Measurements from ENCODE around the gene CNTN6.

Gene CNTN6

DNA sequence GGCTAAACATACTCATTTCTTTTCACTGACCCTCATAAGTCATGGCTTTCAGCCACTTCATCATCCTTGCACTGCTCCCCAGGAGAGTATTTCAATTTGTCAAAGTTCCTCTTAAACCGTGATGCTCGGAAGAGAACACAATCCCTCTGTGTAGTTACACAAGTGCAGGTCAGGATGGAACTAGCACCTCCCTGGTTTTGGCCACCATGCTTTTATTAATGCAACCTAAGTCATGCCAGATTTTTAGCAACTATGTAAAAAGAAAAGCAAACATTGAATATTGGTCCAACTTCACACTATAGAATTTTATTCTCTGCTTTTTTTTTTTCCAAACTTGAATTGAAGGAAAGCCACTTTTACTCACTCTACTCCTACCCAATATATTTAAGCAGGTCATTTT lies 45.2 kb downstream of the CNTN6 start:
- Histone ChIP-seq H3K27ac (ENCODE audit: low read depth, low read length) (no peak overlapping the region), H3K4me3 (ENCODE audit: low read length) (no peak overlapping the region), H3F3A (ENCODE audit: control insufficient read depth, insufficient read depth) (no peaks in the 10 kb centered on the region), H3K4me1 (ENCODE audit: control insufficient read depth, low read length) (no peaks in the 10 kb centered on the region), H3K4me2 (ENCODE audit: low read length) (no peak overlapping the region), H3K36me3 (ENCODE audit: control insufficient read depth, low read length) (no peaks in the 10 kb centered on the region), H3K27me3 (ENCODE audit: control insufficient read depth, low read length) (no peaks in the 10 kb centered on the region), H3K79me2 (ENCODE audit: control insufficient read depth, low read length) (no peaks in the 10 kb centered on the region), H3K9me2 (replicated peaks; ENCODE audit: control insufficient read depth, low read length) (no peaks in the 10 kb centered on the region), H3K9me3 (ENCODE audit: control insufficient read depth, insufficient read depth, low read length) (no peaks in the 10 kb centered on the region), H4K20me1 (ENCODE audit: control insufficient read depth, insufficient read depth, low read depth, low read length) (no peaks in the 10 kb centered on the region)
- TF ChIP-seq, protein P1, sequence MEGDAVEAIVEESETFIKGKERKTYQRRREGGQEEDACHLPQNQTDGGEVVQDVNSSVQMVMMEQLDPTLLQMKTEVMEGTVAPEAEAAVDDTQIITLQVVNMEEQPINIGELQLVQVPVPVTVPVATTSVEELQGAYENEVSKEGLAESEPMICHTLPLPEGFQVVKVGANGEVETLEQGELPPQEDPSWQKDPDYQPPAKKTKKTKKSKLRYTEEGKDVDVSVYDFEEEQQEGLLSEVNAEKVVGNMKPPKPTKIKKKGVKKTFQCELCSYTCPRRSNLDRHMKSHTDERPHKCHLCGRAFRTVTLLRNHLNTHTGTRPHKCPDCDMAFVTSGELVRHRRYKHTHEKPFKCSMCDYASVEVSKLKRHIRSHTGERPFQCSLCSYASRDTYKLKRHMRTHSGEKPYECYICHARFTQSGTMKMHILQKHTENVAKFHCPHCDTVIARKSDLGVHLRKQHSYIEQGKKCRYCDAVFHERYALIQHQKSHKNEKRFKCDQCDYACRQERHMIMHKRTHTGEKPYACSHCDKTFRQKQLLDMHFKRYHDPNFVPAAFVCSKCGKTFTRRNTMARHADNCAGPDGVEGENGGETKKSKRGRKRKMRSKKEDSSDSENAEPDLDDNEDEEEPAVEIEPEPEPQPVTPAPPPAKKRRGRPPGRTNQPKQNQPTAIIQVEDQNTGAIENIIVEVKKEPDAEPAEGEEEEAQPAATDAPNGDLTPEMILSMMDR (IDR thresholded peaks at IDR 0.05; ENCODE audit: low read depth, low read length, poor library complexity, severe bottlenecking) = no peak
- no peak for TF ChIP-seq EZH2phosphoT487 (IDR thresholded peaks at IDR 0.05; ENCODE audit: borderline replicate concordance, low read length)

DNA sequence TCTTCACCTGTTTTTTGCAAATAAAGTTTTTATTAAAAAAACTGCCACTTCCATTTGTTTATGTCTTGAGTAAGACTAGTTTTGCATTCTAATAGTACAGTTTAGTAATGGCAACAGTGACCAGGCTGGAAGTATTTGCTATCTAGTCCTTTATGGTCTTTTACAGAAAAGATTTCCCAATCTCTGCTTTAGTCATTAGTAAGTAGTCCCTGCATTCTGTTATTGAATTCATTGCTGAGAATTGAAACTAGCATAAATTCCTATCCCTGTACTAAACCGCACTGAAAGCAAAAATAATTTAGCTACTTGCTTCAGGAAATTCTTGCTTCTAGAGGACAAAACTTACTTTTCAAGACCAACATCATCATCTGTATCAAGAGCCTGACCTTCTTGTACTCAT lies 46.2 kb downstream of the CNTN6 start:
- H3K27ac ChIP-seq (ENCODE audit: low read depth, low read length) = no peak overlapping the region
- H3K27me3 ChIP-seq (ENCODE audit: control insufficient read depth, low read length) = no peaks in the 10 kb centered on the region
- H3K9me2 ChIP-seq (replicated peaks; ENCODE audit: control insufficient read depth, low read length) = no peaks in the 10 kb centered on the region
- no peak overlapping the region for H3K4me3 ChIP-seq (ENCODE audit: low read length)
- H3K36me3 ChIP-seq (ENCODE audit: control insufficient read depth, low read length) = no peaks in the 10 kb centered on the region
- no peaks in the 10 kb centered on the region for H3F3A ChIP-seq (ENCODE audit: control insufficient read depth, insufficient read depth)
- H3K4me2 ChIP-seq (ENCODE audit: low read length) = no peak overlapping the region
- no peak for TF ChIP-seq EZH2phosphoT487 (IDR thresholded peaks at IDR 0.05; ENCODE audit: borderline replicate concordance, low read length)
- TF ChIP-seq, protein P1 (IDR thresholded peaks at IDR 0.05; ENCODE audit: low read depth, low read length, poor library complexity, severe bottlenecking) = no peak
- no peaks in the 10 kb centered on the region for H3K4me1 ChIP-seq (ENCODE audit: control insufficient read depth, low read length)
- no peaks in the 10 kb centered on the region for H3K79me2 ChIP-seq (ENCODE audit: control insufficient read depth, low read length)
- H3K9me3 ChIP-seq (ENCODE audit: control insufficient read depth, insufficient read depth, low read length) = no peaks in the 10 kb centered on the region
- H4K20me1 ChIP-seq (ENCODE audit: control insufficient read depth, insufficient read depth, low read depth, low read length) = no peaks in the 10 kb centered on the region

DNA sequence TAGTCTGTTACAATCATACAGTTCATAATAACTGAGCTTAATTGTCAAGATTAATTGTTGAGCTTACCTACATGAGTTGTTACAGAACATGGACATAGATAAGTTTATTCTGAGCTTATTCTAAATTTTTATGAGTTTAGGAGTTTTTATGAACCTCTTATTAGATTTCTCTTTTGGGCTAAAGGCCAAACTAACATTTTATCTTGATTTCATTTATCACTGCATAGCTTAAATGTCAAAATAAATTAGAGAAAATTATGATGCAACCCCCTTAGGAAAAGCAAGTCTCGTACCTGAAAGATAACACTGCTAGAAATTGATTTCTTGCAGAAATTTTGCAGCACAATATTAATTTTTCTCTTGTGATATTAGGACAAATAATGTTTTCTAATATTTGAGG lies 54.5 kb downstream of the CNTN6 start:
- no peak overlapping the region for H3K4me2 ChIP-seq (ENCODE audit: low read length)
- H3K27ac ChIP-seq (ENCODE audit: low read depth, low read length) = no peak overlapping the region
- no peak for TF ChIP-seq EZH2phosphoT487 (IDR thresholded peaks at IDR 0.05; ENCODE audit: borderline replicate concordance, low read length)
- TF ChIP-seq, protein P1 (IDR thresholded peaks at IDR 0.05; ENCODE audit: low read depth, low read length, poor library complexity, severe bottlenecking) = no peak
- H3K36me3 ChIP-seq (ENCODE audit: control insufficient read depth, low read length) = no peaks in the 10 kb centered on the region
- no peak overlapping the region for H3K4me3 ChIP-seq (ENCODE audit: low read length)
- no peaks in the 10 kb centered on the region for H3K9me3 ChIP-seq (ENCODE audit: control insufficient read depth, insufficient read depth, low read length)
- H3K4me1 ChIP-seq (ENCODE audit: control insufficient read depth, low read length) = no peaks in the 10 kb centered on the region
- H3K79me2 ChIP-seq (ENCODE audit: control insufficient read depth, low read length) = no peaks in the 10 kb centered on the region
- H3K27me3 ChIP-seq (ENCODE audit: control insufficient read depth, low read length) = no peaks in the 10 kb centered on the region
- no peaks in the 10 kb centered on the region for H3K9me2 ChIP-seq (replicated peaks; ENCODE audit: control insufficient read depth, low read length)
- no peaks in the 10 kb centered on the region for H4K20me1 ChIP-seq (ENCODE audit: control insufficient read depth, insufficient read depth, low read depth, low read length)
- H3F3A ChIP-seq (ENCODE audit: control insufficient read depth, insufficient read depth) = no peaks in the 10 kb centered on the region

DNA sequence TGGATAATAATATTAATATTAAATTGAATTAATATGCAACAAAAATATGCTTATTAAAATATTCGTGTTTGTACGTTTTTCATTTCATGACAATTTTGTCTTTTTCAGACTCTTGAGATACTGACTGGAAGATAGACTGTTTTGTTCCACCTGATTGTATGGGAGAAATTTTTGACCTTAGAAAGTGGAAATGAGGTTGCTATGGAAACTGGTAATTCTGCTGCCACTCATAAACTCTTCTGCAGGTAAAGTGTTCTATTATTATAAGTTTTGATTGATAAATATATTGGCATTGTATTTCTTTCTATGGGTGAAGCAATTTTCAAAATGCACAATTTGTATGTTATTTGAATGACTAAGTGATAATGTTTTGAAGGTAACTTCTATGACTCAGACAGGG lies 55.0 kb downstream of the CNTN6 start:
- no peaks in the 10 kb centered on the region for H3K36me3 ChIP-seq (ENCODE audit: control insufficient read depth, low read length)
- H3K27me3 ChIP-seq (ENCODE audit: control insufficient read depth, low read length) = no peaks in the 10 kb centered on the region
- H3K27ac ChIP-seq (ENCODE audit: low read depth, low read length) = no peak overlapping the region
- no peaks in the 10 kb centered on the region for H3F3A ChIP-seq (ENCODE audit: control insufficient read depth, insufficient read depth)
- H3K4me2 ChIP-seq (ENCODE audit: low read length) = no peak overlapping the region
- TF ChIP-seq, protein P1 (IDR thresholded peaks at IDR 0.05; ENCODE audit: low read depth, low read length, poor library complexity, severe bottlenecking) = no peak
- TF ChIP-seq EZH2phosphoT487 (IDR thresholded peaks at IDR 0.05; ENCODE audit: borderline replicate concordance, low read length) = no peak
- H4K20me1 ChIP-seq (ENCODE audit: control insufficient read depth, insufficient read depth, low read depth, low read length) = no peaks in the 10 kb centered on the region
- H3K4me3 ChIP-seq (ENCODE audit: low read length) = no peak overlapping the region
- H3K9me3 ChIP-seq (ENCODE audit: control insufficient read depth, insufficient read depth, low read length) = no peaks in the 10 kb centered on the region
- no peaks in the 10 kb centered on the region for H3K4me1 ChIP-seq (ENCODE audit: control insufficient read depth, low read length)
- H3K79me2 ChIP-seq (ENCODE audit: control insufficient read depth, low read length) = no peaks in the 10 kb centered on the region
- no peaks in the 10 kb centered on the region for H3K9me2 ChIP-seq (replicated peaks; ENCODE audit: control insufficient read depth, low read length)
